ENCODE measurements around the gene TRAF2. TPM values are rescaled to one million over a fixed set of nuclear protein-coding genes. Genes with fewer than 3 reads are reported as not detected.

Gene TRAF2
- total and polyA plus RNA-seq, 2 of the 13 experiments (the other 11 are each of a cell fraction or from before 2014, with no cell fraction given): 12.4 to 13.6 TPM

GRCh38 chr9:136849038-136849959 lies 37.0 kb upstream of the TRAF2 start, which contains the start of gene PHPT1 (continued):
- TF ChIP-seq ZBTB25 (CRISPR knock-in tag; IDR thresholded peaks at IDR 0.05) (peak; percentile 93), HOXA5 (CRISPR knock-in tag; IDR thresholded peaks at IDR 0.05) (peak; percentile 81), ZBTB8A (CRISPR knock-in tag; IDR thresholded peaks at IDR 0.05; ENCODE audit: borderline replicate concordance, low read depth) (peak; percentile 52; the same call in 1 of the 2 replicates), FOXP1 (IDR thresholded peaks at IDR 0.05) (no peak), FOXP1 (CRISPR knock-in tag; IDR thresholded peaks at IDR 0.05) (no peak)

GRCh38 chr9:136849960-136850865 lies 36.1 kb upstream of the TRAF2 start:
- peak overlapping the region; percentile 94 for H3K9ac ChIP-seq (ENCODE audit: insufficient read depth, low read depth, low read length)
- CTCF ChIA-PET (ENCODE audit: low intra/inter-chr PET ratio, low total read pairs): no interaction called here
- BruUV-seq (replicated peaks): TSS peak; percentile 80
- no peak for TF ChIP-seq ZNF558 (CRISPR knock-in tag; IDR thresholded peaks at IDR 0.05; ENCODE audit: borderline replicate concordance)
- TF ChIP-seq ATF3 (CRISPR knock-in tag; IDR thresholded peaks at IDR 0.05): 0 out of 2 replicates have a peak, but pooled peaks have one; percentile 5
- TF ChIP-seq AGO1 (IDR thresholded peaks at IDR 0.05; ENCODE audit: low read depth, low read length, poor library complexity, severe bottlenecking): peak; percentile 87
- TF ChIP-seq RBFOX2 (IDR thresholded peaks at IDR 0.05; ENCODE audit: low read depth, low read length): peak; percentile 68; the same call in 1 of the 2 replicates
- no peak for TF ChIP-seq ZNF367 (CRISPR knock-in tag; IDR thresholded peaks at IDR 0.05; ENCODE audit: borderline replicate concordance)
- peak; percentile 32 for TF ChIP-seq RBM39 (IDR thresholded peaks at IDR 0.05; ENCODE audit: low read depth, low read length, poor library complexity, severe bottlenecking)
- no peak for TF ChIP-seq PREB (CRISPR knock-in tag; IDR thresholded peaks at IDR 0.05)
- TF ChIP-seq ZNF724P (CRISPR knock-in tag; IDR thresholded peaks at IDR 0.05; ENCODE audit: borderline replicate concordance): 0 out of 2 replicates have a peak, but pooled peaks have one; percentile 64
- 0 out of 2 replicates have a peak, but pooled peaks have one; percentile 19 for TF ChIP-seq ZNF598 (CRISPR knock-in tag; IDR thresholded peaks at IDR 0.05; ENCODE audit: borderline replicate concordance)
- no peak for TF ChIP-seq JARID2 (CRISPR knock-in tag; IDR thresholded peaks at IDR 0.05; ENCODE audit: insufficient replicate concordance)
- TF ChIP-seq ZNF761 (CRISPR knock-in tag; conservative IDR thresholded peaks at IDR 0.05): 0 out of 2 replicates have a peak, but pooled peaks have one; percentile 56
- TF ChIP-seq AKAP8 (CRISPR knock-in tag; IDR thresholded peaks at IDR 0.05): peak; percentile 85; the same call in 1 of the 2 replicates

More at GRCh38 chr9:136849960-136850865, 36.1 kb upstream of the TRAF2 start:
- FAIRE-seq (no peak), DNase-seq (ENCODE audit: low spot score) (no peak), ATAC-seq (no peak)
- in situ Hi-C loops (cut with HindIII; ENCODE audit: extremely low pct_ligation_motif_present, low pct_unique_long_range_greater_than_20kb): loop anchor here (10.0 kb wide), 1 partner anchor 185 kb away; the partner anchor contains the start of gene FUT7
- POLR2A ChIA-PET: interaction anchor here (0.7 kb wide), 1 partner anchor 12 kb away, joined by 3 read pairs; no protein-coding TSS in a partner anchor
- intact Hi-C loops (cut with micrococcal nuclease; ENCODE audit: unreplicated experiment): loop anchor here (5.0 kb wide), 2 partner anchors 32 to 63 kb away; no protein-coding TSS in a partner anchor
- peaks cover 17% of the 10 kb centered on the region for H3K79me2 ChIP-seq (ENCODE audit: insufficient read depth, low read length)
- no peaks in the 10 kb centered on the region; a peak in 1 of 5 replicates for H3K27me3 ChIP-seq (ENCODE audit: control insufficient read depth in 1 of 2, insufficient read depth in 2 of 2, low read length in 2 of 2)
- WGBS (ENCODE audit: low lambda C conversion rate): 88% methylated on average over 8 of the region's 43 CpGs
- H3K4me2 ChIP-seq (ENCODE audit: low read depth, low read length): peak overlapping the region; percentile 87
- H3K4me3 ChIP-seq (replicated peaks in 1 of 3; ENCODE audit: insufficient read depth in 1 of 3, low read depth in 2 of 3, low read length in 3 of 3): peak overlapping the region; percentile 67 to 98 (median 80)
- H3K27ac ChIP-seq (ENCODE audit: extremely low read length, insufficient read depth, low read length): peak overlapping the region; percentile 55
- H4K20me1 ChIP-seq (ENCODE audit: insufficient read depth, low read length): peaks cover 9% of the 10 kb centered on the region; the same call in 1 of the 2 replicates
- no peaks in the 10 kb centered on the region for H3K9me3 ChIP-seq (ENCODE audit: low read length)
- peaks cover 25% of the 10 kb centered on the region for H3K4me1 ChIP-seq (ENCODE audit: insufficient read depth, low read length)
- no peak overlapping the region for H2AFZ ChIP-seq (ENCODE audit: low read length)
- H3K36me3 ChIP-seq (replicated peaks in 1 of 2; ENCODE audit: control insufficient read depth in 1 of 2, insufficient read depth in 2 of 2, low read length in 2 of 2): peaks cover 11 to 20% of the 10 kb centered on the region in 2 experiments
